Gastrocnemius medialis (tissue), 4 donors: ENCODE measurements around the gene TMEM174.

Experiments
- POLR2A ChIP-seq, 2 donors: fragments of 450-650 bp; IDR thresholded peaks; one replicate each; pipeline ENCODE4 v1.6.1; 2017; ENCODE audit warnings: antibody characterized with exemption in 2 of 2, mild to moderate bottlenecking in 2 of 2, moderate library complexity in 2 of 2
- TF ChIP-seq, protein P1 (sequence below), 5 experiments: fragments of 450-650 bp in 3 of 5; fragments of 200-600 bp in 2 of 5; sonication (generic) in 2 of 5; IDR thresholded peaks in 4 of 5; conservative IDR thresholded peaks in 1 of 5; 1 replicate in 4 of 5; 2 replicates in 1 of 5; pipeline ENCODE4 v1.5.1; 2016 to 2019; ENCODE audit warnings: antibody characterized with exemption in 5 of 5, mild to moderate bottlenecking in 3 of 5, moderate library complexity in 3 of 5

DNA sequence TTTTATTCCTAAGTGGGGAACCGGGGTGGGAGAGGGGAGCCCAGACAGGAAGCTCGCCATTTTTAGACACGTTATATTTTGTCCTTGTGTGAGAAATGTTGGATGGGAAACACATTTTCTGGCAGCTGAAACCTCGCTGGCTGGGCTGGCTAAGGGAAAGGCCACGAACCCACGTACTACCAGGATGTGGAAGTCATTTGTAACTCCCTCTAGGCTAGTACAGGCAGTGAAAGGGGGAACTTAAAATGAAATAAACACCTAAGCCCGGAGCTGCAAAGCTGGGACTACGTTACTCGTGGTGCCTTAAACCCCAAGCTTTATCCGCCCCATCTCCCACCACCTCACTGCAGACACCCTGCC is 42.5 kb downstream of the TMEM174 start:
- no peak for TF ChIP-seq POLR2A (IDR thresholded peaks at IDR 0.05)
- TF ChIP-seq, protein P1, sequence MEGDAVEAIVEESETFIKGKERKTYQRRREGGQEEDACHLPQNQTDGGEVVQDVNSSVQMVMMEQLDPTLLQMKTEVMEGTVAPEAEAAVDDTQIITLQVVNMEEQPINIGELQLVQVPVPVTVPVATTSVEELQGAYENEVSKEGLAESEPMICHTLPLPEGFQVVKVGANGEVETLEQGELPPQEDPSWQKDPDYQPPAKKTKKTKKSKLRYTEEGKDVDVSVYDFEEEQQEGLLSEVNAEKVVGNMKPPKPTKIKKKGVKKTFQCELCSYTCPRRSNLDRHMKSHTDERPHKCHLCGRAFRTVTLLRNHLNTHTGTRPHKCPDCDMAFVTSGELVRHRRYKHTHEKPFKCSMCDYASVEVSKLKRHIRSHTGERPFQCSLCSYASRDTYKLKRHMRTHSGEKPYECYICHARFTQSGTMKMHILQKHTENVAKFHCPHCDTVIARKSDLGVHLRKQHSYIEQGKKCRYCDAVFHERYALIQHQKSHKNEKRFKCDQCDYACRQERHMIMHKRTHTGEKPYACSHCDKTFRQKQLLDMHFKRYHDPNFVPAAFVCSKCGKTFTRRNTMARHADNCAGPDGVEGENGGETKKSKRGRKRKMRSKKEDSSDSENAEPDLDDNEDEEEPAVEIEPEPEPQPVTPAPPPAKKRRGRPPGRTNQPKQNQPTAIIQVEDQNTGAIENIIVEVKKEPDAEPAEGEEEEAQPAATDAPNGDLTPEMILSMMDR (IDR thresholded peaks at IDR 0.05 in 4 of 5, conservative IDR thresholded peaks at IDR 0.05 in 1 of 5), result no peak
